D721Med (cell line): Measurements from ENCODE around the gene PLK1.
"Not testable (repeated sequence)": the region's sequence is repeated elsewhere in the genome, so short reads cannot be mapped to it uniquely, and the experiment has no call there.

Experiments
- DNase-seq: peaks from one replicate; pipeline ENCODE4 v3.0.0; 2011; ENCODE audit warnings: low spot score; ENCODE audit not compliant: insufficient read length
- FAIRE-seq: peaks from 2 replicates; lab custom pipeline; 2011; peaks lifted over from hg19 to GRCh38; lab: Jason Lieb, UNC
- TF ChIP-seq, protein P1 (sequence below): IDR thresholded peaks from 2 replicates; pipeline ENCODE4 v1.5.1; 2012; ENCODE audit warnings: mild to moderate bottlenecking, control low read depth; ENCODE audit not compliant: insufficient read depth; ENCODE audit errors: missing control alignments

The PLK1 gene

DNA sequence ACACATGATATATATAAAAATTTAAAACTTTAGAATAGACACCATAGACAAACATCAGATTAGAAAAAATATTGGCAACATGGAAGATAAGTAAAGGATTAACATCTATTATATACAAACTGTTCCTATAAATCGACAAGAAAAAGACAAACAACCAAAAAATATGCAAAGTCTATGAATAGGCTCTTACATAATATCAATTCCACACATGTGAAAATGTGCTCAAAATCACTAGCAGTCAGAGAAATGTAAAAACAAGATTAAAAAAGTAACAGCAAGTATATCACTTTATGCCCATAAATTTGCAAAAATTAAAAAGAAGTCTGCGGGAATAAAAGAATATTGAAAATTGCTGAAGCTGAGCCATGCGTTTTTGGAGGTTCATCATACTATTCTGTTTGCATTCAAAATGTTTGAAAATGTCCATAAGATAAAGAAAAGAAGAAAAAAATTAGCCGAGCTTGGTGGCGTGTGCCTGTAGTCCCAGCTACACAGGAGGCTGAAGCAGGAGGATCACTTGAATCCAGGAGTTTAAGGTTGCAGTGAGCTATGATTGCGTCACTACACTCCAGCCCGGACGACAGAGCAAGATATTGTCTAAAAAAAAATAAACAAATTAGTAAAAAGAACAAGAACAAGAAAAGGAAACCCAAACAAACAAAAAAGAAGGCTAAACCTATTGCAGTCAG is 45.6 kb downstream of the PLK1 start:
- FAIRE-seq (no peak), DNase-seq (no peak)
- TF ChIP-seq, protein P1, sequence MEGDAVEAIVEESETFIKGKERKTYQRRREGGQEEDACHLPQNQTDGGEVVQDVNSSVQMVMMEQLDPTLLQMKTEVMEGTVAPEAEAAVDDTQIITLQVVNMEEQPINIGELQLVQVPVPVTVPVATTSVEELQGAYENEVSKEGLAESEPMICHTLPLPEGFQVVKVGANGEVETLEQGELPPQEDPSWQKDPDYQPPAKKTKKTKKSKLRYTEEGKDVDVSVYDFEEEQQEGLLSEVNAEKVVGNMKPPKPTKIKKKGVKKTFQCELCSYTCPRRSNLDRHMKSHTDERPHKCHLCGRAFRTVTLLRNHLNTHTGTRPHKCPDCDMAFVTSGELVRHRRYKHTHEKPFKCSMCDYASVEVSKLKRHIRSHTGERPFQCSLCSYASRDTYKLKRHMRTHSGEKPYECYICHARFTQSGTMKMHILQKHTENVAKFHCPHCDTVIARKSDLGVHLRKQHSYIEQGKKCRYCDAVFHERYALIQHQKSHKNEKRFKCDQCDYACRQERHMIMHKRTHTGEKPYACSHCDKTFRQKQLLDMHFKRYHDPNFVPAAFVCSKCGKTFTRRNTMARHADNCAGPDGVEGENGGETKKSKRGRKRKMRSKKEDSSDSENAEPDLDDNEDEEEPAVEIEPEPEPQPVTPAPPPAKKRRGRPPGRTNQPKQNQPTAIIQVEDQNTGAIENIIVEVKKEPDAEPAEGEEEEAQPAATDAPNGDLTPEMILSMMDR, result no peak

DNA sequence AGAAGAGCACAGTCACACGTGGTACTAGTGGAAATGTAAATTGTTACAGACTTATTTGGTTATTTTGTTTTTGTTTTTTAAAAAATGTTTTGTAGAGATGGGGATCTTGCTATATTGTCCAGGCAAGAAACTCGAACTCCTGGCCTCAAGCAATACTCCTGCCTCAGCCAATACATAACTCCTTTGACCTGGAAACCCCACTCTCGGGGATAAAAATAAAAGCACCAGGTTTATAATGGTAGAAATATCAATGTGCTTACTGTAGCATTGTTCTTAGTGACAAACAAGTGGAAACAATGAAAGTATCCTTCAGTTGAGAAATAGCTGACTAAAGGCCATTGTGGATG is 46.1 kb downstream of the PLK1 start:
- FAIRE-seq (no peak), DNase-seq (no peak)
- TF ChIP-seq, protein P1, result no peak

DNA sequence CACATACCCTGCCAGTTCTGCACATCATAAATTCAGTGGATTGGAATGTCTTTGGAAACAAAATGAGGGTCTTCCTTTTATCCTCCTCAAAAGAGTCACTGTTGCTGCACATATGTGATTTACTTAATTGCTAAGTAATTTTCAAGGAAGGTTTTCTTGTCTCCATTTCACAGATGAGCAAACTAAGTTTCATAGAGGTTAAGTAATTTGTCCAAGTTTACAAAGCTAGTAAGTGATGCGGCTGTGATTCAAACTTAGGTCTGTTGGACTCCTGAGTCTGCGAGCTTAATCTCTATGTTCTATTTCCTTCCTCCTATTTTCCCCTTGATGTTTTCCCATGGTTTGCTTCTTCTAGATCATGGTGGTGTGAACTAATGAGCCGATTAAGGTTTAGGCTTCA is 48.0 kb downstream of the PLK1 start:
- FAIRE-seq (no peak), DNase-seq (no peak)

DNA sequence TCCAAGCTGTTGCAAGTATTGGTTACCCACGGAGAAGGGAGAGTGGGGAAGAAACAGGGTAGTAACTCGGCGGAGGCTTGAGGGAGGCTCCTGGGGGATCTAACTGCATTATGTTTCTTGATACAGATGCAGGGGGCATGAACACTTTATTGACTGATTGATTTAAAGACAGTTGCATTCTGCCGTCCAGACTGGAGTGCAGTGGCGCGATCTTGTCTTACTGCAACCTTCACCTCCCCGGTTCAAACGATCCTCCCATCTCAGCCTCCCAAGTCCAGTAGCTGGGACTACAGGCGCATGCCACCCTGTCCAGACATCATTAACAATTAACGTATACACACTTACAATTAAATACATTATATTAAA is 49.4 kb downstream of the PLK1 start:
- TF ChIP-seq, protein P1, result no peak
- FAIRE-seq, result no peak
- DNase-seq, result no peak

More for the DNA sequence above, 48.0 kb downstream of the PLK1 start:
- TF ChIP-seq, protein P1, result no peak

DNA sequence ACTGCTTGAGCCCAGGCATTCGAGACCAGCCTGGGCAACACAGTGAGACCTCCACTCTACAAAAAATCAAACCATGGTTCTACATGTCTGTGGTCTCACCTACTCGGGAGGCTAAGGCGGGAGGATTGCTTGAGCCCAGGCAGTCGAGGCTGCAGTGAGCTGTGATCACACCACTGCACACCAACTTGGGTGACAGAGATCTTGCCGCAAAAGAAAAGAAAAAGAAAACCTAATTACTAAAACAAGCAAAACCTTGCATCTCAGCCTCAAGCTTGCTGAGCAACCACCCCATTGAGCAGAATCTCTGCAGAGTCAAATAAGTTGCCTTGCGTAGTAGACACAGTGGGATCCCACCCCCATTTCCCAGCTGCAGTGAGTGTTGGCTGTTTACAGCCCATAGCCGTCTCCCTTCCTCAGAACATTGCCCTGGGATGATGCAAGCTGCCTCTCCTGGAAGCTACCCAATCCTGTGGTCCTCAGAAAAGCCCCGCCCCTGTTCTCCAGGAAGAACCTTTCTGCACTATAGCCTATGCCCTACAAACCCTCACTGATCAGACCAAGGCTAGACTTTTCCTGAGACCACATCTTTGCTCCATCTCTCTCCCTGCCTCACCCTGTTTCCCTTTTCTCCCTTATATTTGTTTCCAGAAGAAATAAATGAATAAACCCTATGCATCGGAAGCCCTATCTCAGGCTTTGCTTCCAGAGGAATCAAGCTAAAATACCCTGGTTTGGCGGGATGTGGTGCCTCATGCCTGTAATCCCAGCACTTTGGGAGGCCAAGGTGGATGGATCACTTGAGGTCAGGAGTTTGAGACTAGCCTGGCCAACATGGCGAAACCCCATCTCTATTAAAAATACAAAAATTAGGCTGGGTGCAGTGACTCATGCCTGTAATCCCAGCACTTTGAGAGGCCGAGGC is 51.1 kb downstream of the PLK1 start:
- TF ChIP-seq, protein P1, result no peak
- FAIRE-seq, result no peak
- DNase-seq, result no peak

DNA sequence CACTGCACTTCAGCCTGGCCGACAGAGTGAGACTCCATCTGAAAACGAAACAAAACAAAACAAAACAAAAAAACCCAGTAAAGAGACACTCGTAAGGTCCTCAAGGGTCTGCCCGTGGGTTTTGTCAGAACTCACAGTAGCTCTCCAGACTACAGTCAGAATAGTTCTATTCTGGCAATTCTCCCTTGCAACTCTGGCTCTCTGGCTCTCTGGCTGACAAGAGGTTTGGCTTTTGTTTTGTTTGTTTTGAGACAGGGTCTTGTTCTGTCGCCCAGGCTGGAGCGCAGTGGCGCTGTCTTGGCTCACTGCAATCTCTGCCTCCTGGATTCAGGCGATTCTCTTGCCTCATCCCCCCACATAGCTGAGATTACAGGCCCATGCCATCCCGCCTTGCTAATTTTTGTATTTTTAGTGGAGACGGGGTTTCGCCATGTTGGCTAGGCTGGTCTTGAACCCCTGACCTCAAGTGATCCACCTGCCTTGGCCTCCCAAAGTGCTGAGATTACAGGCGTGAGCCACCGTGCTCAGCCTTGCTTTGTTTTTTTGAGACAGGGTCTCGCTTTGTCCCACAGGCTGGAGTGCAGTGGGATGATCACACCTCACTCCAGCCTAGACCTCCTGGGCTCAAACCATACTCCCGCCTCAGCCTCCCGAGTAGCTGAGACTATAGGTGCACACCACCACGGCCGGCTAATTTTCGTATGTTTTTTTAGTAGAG is 55.6 kb downstream of the PLK1 start:
- TF ChIP-seq, protein P1, result no peak
- no peak for DNase-seq
- no peak for FAIRE-seq

DNA sequence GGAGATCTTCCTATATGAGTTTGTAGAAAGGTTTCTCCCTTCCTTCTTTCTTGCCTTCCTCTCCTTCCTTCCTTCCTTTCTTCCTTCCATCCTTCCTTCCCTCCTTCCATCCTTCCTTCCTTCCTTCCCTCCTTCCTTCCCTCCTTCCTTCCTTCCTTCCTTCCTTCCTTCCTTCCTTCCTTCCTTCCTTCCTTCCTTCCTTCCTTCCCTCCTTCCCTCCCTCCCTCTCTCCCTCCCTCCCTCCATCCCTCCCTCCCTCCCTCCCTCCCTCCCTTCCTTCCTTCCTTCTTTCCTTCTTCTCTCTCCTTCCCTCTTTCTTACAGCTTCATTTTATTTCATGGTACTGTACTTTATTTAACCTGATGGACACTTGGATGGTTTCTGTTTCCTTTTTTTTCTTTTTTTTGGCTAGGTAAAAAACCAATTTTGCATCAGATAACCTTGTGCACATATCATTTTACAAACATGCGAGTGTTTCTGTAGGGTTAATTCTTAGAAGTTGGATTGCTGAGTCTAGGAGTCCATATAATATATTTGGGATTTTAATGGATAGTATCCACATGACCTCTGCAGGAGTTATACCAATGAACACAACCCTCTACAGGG is 58.8 kb downstream of the PLK1 start:
- DNase-seq, FAIRE-seq: not testable (repeated sequence)
